ENCODE results near the gene HGD.

The HGD gene

DNA sequence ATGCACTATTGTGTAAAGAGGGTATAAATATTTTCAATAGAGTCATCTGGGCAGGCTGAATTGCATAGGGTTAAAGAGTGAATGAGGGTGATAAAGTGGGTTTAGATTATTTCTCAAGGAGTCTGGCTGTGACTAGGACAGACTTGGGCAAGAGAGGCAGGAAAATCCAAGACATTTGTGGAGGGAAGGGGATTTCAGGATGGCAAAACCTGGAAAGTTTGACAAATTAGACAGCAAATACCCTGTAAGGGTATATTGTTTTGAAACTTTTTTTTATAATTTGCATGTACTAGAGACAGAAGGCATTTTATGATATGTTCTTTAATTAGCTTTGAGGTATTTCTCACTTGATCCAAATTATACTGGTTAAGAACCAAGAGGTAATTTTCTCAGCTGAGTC is 17.1 kb downstream of the HGD start:
- TF ChIP-seq, protein P1, sequence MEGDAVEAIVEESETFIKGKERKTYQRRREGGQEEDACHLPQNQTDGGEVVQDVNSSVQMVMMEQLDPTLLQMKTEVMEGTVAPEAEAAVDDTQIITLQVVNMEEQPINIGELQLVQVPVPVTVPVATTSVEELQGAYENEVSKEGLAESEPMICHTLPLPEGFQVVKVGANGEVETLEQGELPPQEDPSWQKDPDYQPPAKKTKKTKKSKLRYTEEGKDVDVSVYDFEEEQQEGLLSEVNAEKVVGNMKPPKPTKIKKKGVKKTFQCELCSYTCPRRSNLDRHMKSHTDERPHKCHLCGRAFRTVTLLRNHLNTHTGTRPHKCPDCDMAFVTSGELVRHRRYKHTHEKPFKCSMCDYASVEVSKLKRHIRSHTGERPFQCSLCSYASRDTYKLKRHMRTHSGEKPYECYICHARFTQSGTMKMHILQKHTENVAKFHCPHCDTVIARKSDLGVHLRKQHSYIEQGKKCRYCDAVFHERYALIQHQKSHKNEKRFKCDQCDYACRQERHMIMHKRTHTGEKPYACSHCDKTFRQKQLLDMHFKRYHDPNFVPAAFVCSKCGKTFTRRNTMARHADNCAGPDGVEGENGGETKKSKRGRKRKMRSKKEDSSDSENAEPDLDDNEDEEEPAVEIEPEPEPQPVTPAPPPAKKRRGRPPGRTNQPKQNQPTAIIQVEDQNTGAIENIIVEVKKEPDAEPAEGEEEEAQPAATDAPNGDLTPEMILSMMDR (conservative IDR thresholded peaks at IDR 0.05; ENCODE audit: control insufficient read depth, insufficient read depth, low read depth, low read length) = no peak
- no peak for DNase-seq (ENCODE audit: low read depth)
- H3K4me3 ChIP-seq (ENCODE audit: control insufficient read depth, low read depth, low read length) = no peak overlapping the region

DNA sequence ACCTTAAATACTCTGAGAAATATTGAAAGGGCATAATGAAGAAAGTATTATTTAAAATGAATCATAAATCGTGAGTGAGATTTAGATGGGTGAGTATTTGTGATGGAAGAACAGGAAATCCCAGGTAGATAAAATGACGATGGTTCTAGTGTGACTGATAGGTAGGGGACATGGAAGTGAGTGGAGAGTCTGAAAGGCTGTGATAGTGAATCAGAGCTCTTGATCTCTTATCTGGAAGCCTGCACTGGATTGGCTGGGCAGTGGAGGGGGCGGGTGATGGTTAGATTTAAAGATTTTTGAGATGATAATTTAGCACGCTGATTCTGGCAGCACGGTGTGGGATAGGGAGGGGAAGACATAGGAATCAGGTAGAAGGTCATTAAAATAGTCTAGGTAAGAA is 20.1 kb downstream of the HGD start:
- TF ChIP-seq, protein P1 (conservative IDR thresholded peaks at IDR 0.05; ENCODE audit: control insufficient read depth, insufficient read depth, low read depth, low read length) = no peak
- no peak overlapping the region for H3K4me3 ChIP-seq (ENCODE audit: control insufficient read depth, low read depth, low read length)
- DNase-seq (ENCODE audit: low read depth) = no peak

DNA sequence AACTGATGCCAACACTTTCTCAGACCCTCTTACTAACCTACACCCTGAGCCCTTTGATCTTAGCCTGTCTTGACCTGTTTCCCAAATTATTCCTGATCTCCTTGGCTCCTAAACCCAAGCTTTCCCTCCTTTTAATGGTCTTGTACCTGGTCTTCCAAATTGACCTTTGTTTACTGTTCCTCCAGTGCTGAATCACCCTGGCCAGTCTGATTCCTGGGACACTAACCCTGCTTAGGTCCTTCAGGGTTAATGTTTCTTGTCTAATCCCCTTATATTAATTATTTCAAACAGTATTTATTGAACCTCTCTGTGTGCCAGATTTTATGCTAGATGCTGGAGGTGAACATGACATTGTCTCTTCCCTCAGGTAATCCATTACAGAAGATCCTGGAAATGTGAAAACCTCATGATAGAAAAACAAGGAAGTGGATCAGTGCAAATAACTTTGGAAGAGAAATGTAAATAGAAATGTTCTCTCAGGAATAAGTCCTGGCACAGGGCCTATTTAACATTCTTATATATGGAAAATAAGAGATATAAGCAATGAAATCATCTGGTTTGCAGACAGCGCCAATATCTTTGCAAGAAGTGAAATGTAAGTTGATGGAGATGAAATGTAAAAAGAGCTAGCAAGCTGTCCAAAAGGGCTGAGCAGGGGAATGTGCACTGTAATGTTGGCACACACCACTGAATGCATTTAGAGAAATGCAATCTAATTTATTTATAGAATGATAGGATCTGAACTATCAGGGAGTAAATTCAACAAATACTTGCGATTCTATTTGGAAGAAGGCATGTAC is 20.7 kb downstream of the HGD start:
- TF ChIP-seq, protein P1 (conservative IDR thresholded peaks at IDR 0.05; ENCODE audit: control insufficient read depth, insufficient read depth, low read depth, low read length) = no peak
- H3K4me3 ChIP-seq (ENCODE audit: control insufficient read depth, low read depth, low read length) = no peak overlapping the region
- no peak for DNase-seq (ENCODE audit: low read depth)

DNA sequence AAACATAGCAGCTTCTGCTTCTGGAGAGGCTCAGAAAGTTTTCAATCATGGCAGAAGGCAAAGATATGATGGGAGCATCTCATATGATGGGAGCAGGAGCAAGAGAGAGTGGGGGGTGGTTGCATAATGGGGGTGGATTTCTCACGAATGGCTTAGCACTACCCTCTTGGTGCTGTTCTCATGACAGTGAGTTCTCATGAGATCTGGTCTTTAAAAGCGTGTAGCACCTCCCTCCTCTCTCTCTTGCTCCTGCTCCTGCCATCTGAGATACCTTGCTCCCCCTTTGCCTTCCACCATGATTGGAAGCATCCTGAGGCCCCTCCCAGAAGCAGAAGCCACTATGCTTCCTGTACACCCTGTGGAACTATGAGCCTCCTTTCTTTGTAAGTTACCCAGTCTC is 22.2 kb downstream of the HGD start:
- TF ChIP-seq, protein P1 (conservative IDR thresholded peaks at IDR 0.05; ENCODE audit: control insufficient read depth, insufficient read depth, low read depth, low read length) = no peak
- no peak overlapping the region for H3K4me3 ChIP-seq (ENCODE audit: control insufficient read depth, low read depth, low read length)
- no peak for DNase-seq (ENCODE audit: low read depth)

DNA sequence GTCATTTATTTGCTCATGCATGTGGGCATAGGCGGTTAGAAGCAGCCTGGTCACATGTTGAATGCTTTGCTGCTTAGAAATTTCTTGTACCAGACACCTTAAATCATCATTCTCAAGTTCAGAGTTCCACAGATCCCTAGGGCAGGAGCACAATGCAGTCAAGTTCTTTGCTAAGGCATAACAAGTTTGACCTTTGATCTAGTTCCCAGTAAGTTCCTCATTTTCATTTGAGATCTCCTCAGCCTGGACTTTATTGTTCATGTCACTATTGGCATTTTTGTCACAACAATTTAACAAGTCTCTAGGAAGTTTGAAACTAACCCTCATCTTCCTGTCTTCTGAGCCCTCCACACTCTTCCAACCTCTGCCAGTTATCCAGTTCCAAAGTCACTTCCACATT is 22.8 kb downstream of the HGD start:
- no peak overlapping the region for H3K4me3 ChIP-seq (ENCODE audit: control insufficient read depth, low read depth, low read length)

DNA sequence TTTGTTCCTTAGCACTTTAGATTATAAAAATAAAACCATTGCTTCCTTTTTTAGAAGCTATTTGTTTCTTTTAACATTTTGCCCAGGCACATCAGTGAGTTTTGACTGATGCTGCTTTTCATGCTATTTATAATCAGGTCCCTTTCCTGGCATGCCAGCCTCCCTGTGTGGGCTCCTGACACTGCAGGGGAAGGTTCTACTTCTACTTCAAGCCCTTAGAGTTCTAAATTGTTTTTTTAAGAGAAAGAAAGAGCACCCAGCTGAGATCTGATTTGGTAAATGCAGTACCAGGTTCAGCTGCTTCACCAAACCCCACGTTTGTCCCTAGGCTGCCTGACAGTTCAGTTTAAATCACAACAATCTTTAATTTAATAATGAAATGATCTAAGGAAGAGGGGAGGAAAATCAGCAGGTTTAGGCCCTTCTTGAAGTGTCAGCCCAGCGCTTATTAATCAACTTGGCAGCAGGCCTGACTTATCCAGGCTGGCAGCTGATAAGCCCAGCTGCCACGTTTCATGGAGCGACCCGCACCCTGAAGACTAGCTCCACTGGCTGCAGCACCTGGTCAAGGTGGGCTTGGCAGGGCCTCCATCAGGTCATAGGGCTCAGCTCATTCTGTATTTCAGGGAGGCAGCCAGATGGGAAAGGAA is 29.0 kb downstream of the HGD start:
- no peak for DNase-seq (ENCODE audit: low read depth)
- H3K4me3 ChIP-seq (ENCODE audit: control insufficient read depth, low read depth, low read length) = no peak overlapping the region
- TF ChIP-seq, protein P1 (conservative IDR thresholded peaks at IDR 0.05; ENCODE audit: control insufficient read depth, insufficient read depth, low read depth, low read length) = no peak

More for the DNA sequence above, 22.8 kb downstream of the HGD start:
- no peak for DNase-seq (ENCODE audit: low read depth)
- TF ChIP-seq, protein P1 (conservative IDR thresholded peaks at IDR 0.05; ENCODE audit: control insufficient read depth, insufficient read depth, low read depth, low read length) = no peak

All from fibroblast of mammary gland (primary cell).